ENCODE results near the gene RPS6KA5.
"Not testable (repeated sequence)": the region's sequence is repeated elsewhere in the genome, so short reads cannot be mapped to it uniquely, and the experiment has no call there.

RPS6KA5 gene

DNA sequence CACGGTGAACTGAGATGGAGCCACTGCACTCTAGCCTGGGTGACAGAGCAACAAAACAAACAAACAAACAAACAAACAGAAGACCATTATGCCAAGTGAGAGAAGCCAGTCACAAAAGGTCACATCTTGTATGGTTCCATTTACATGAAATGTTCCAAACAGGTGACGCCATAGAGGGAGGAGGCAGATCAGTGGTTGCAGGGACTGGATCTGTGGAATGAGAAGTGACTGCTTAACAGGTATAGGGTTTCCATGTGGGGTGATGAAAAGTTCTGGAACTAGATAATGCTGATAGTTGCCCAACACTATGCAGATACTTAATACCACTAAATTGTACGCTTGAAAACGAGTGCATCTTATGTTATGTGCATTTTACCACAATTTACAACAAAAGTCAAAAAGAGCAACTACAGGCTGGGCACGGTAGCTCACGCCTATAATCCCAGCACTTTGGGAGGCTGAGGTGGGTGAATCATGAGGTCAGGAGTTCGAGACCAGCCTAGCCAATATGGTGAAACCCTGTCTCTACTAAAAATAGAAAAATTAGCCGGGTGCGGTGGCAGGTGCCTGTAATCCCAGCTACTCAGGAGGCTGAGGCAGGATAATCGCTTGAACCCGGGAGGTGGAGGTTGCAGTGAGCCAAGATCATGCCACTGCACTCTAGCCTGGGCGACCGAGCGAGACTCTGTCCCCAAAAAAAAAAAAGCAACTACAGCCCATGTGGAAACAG is 33.5 kb upstream of the RPS6KA5 start:
- no CpG with 5 or more reads among the region's 14 CpGs for WGBS (ENCODE audit: extremely low coverage, insufficient coverage, insufficient read length)
- H3K36me3 ChIP-seq (ENCODE audit: control insufficient read depth in 1 of 2, insufficient read depth in 2 of 2, low read length in 2 of 2); H2BK5ac ChIP-seq (ENCODE audit: low read depth, low read length, poor library complexity); H3K79me1 ChIP-seq (ENCODE audit: low read length); H3K4me2 ChIP-seq (ENCODE audit: low read length); DNase-seq; H4K8ac ChIP-seq (ENCODE audit: low read depth, low read length); H3K79me2 ChIP-seq (ENCODE audit: control insufficient read depth, insufficient read depth, low read length, poor library complexity); H4K12ac ChIP-seq (ENCODE audit: low read depth, low read length); H3K9ac ChIP-seq (ENCODE audit: low read length); H3K4ac ChIP-seq (ENCODE audit: low read depth, low read length); H3K9me3 ChIP-seq (ENCODE audit: insufficient read depth, low read depth, low read length); H2BK120ac ChIP-seq (ENCODE audit: insufficient read depth, low read length, poor library complexity); H3K14ac ChIP-seq (ENCODE audit: low read length); H3K4me1 ChIP-seq (ENCODE audit: control insufficient read depth in 1 of 2, insufficient read depth in 2 of 2, low read length in 2 of 2); H3K23ac ChIP-seq (ENCODE audit: low read length); H2AFZ ChIP-seq (ENCODE audit: insufficient read depth, low read length, poor library complexity); H3K4me3 ChIP-seq (ENCODE audit: low read depth, low read length); H2BK12ac ChIP-seq (ENCODE audit: low read length); H3K18ac ChIP-seq (ENCODE audit: low read length); H3K27ac ChIP-seq (ENCODE audit: low read depth, low read length); H3K27me3 ChIP-seq (ENCODE audit: insufficient read depth, low read length); H2AK5ac ChIP-seq (ENCODE audit: low read length); H4K91ac ChIP-seq (ENCODE audit: low read depth, low read length): not testable (repeated sequence)

- Histone ChIP-seq H2AK5ac (ENCODE audit: low read length) (no peak overlapping the region), H3K36me3 (ENCODE audit: control insufficient read depth in 1 of 2, insufficient read depth in 2 of 2, low read length in 2 of 2) (no peaks in the 10 kb centered on the region), H3K4me1 (ENCODE audit: control insufficient read depth in 1 of 2, insufficient read depth in 2 of 2, low read length in 2 of 2) (peaks cover 0 to 8% of the 10 kb centered on the region in 2 experiments), H3K4me3 (ENCODE audit: low read depth, low read length) (no peak overlapping the region), H3K79me2 (ENCODE audit: control insufficient read depth, insufficient read depth, low read length, poor library complexity) (no peaks in the 10 kb centered on the region), H3K14ac (ENCODE audit: low read length) (no peak overlapping the region), H2BK5ac (ENCODE audit: low read depth, low read length, poor library complexity) (no peak overlapping the region), H3K27ac (ENCODE audit: low read depth, low read length) (no peak overlapping the region), H3K4ac (ENCODE audit: low read depth, low read length) (no peak overlapping the region), H2BK12ac (ENCODE audit: low read length) (no peak overlapping the region), H3K23ac (ENCODE audit: low read length) (no peak overlapping the region), H4K91ac (ENCODE audit: low read depth, low read length) (no peak overlapping the region), H4K12ac (ENCODE audit: low read depth, low read length) (no peak overlapping the region), H3K9ac (ENCODE audit: low read length) (no peak overlapping the region), H3K9me3 (ENCODE audit: insufficient read depth, low read depth, low read length) (no peaks in the 10 kb centered on the region), H2AFZ (ENCODE audit: insufficient read depth, low read length, poor library complexity) (no peak overlapping the region), H3K79me1 (ENCODE audit: low read length) (no peaks in the 10 kb centered on the region), H3K18ac (ENCODE audit: low read length) (no peak overlapping the region), H4K8ac (ENCODE audit: low read depth, low read length) (no peak overlapping the region), H2BK120ac (ENCODE audit: insufficient read depth, low read length, poor library complexity) (no peak overlapping the region), H3K27me3 (ENCODE audit: insufficient read depth, low read length) (no peaks in the 10 kb centered on the region), H3K4me2 (ENCODE audit: low read length) (no peak overlapping the region)
- WGBS (ENCODE audit: extremely low coverage, insufficient coverage, insufficient read length): no CpG with 5 or more reads among the region's 3 CpGs
- DNase-seq: no peak
Measured at GRCh38 chr14:91092073-91092472, 31.6 kb upstream of the RPS6KA5 start.

DNA sequence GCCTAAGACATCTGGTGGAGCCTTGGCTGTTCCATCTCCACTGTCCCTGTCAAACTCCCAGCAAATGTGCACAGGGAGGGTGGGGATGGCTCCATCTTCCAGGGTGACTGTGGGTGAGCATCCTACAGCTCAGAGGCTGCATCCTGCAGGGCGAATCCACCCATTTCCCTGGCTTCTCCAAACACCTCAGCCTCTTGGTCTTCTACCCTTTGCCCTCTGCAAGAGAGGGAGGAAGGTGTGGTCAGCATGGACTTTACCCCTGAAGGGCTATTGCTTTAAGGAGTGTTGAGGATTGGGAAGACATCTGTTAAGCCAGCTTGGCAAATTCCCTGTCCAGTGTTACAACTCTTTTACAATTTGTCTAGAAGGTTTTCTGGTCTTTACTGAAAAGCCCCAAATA is 30.3 kb upstream of the RPS6KA5 start:
- H2BK5ac ChIP-seq (ENCODE audit: low read depth, low read length, poor library complexity): no peak overlapping the region
- H3K18ac ChIP-seq (ENCODE audit: low read length): no peak overlapping the region
- no CpG with 5 or more reads among the region's 1 CpG for WGBS (ENCODE audit: extremely low coverage, insufficient coverage, insufficient read length)
- H4K8ac ChIP-seq (ENCODE audit: low read depth, low read length): no peak overlapping the region
- H3K27ac ChIP-seq (ENCODE audit: low read depth, low read length): no peak overlapping the region
- H2BK120ac ChIP-seq (ENCODE audit: insufficient read depth, low read length, poor library complexity): no peak overlapping the region
- no peak overlapping the region for H4K12ac ChIP-seq (ENCODE audit: low read depth, low read length)
- DNase-seq: no peak
- H2AFZ ChIP-seq (ENCODE audit: insufficient read depth, low read length, poor library complexity): no peak overlapping the region
- no peak overlapping the region for H2AK5ac ChIP-seq (ENCODE audit: low read length)
- no peak overlapping the region for H4K91ac ChIP-seq (ENCODE audit: low read depth, low read length)
- H3K9ac ChIP-seq (ENCODE audit: low read length): no peak overlapping the region
- no peak overlapping the region for H3K4ac ChIP-seq (ENCODE audit: low read depth, low read length)
- H3K36me3 ChIP-seq (ENCODE audit: control insufficient read depth in 1 of 2, insufficient read depth in 2 of 2, low read length in 2 of 2): no peaks in the 10 kb centered on the region
- no peaks in the 10 kb centered on the region for H3K9me3 ChIP-seq (ENCODE audit: insufficient read depth, low read depth, low read length)
- no peaks in the 10 kb centered on the region for H3K27me3 ChIP-seq (ENCODE audit: insufficient read depth, low read length)
- no peaks in the 10 kb centered on the region for H3K79me2 ChIP-seq (ENCODE audit: control insufficient read depth, insufficient read depth, low read length, poor library complexity)
- H3K14ac ChIP-seq (ENCODE audit: low read length): no peak overlapping the region
- H3K4me3 ChIP-seq (ENCODE audit: low read depth, low read length): no peak overlapping the region
- H2BK12ac ChIP-seq (ENCODE audit: low read length): no peak overlapping the region
- no peak overlapping the region for H3K4me2 ChIP-seq (ENCODE audit: low read length)
- H3K79me1 ChIP-seq (ENCODE audit: low read length): no peaks in the 10 kb centered on the region
- peaks cover 0 to 8% of the 10 kb centered on the region in 2 experiments for H3K4me1 ChIP-seq (ENCODE audit: control insufficient read depth in 1 of 2, insufficient read depth in 2 of 2, low read length in 2 of 2)
- H3K23ac ChIP-seq (ENCODE audit: low read length): no peak overlapping the region

- H3K4me1 ChIP-seq (ENCODE audit: control insufficient read depth in 1 of 2, insufficient read depth in 2 of 2, low read length in 2 of 2): peaks cover 0 to 8% of the 10 kb centered on the region in 2 experiments
- no peak overlapping the region for H3K27ac ChIP-seq (ENCODE audit: low read depth, low read length)
- no peak overlapping the region for H2AK5ac ChIP-seq (ENCODE audit: low read length)
- no peak overlapping the region for H4K12ac ChIP-seq (ENCODE audit: low read depth, low read length)
- H4K8ac ChIP-seq (ENCODE audit: low read depth, low read length): no peak overlapping the region
- no peak overlapping the region for H3K18ac ChIP-seq (ENCODE audit: low read length)
- H3K4ac ChIP-seq (ENCODE audit: low read depth, low read length): no peak overlapping the region
- no peaks in the 10 kb centered on the region for H3K36me3 ChIP-seq (ENCODE audit: control insufficient read depth in 1 of 2, insufficient read depth in 2 of 2, low read length in 2 of 2)
- no peak overlapping the region for H3K4me3 ChIP-seq (ENCODE audit: low read depth, low read length)
- H4K91ac ChIP-seq (ENCODE audit: low read depth, low read length): no peak overlapping the region
- H3K9me3 ChIP-seq (ENCODE audit: insufficient read depth, low read depth, low read length): no peaks in the 10 kb centered on the region
- no CpG with 5 or more reads among the region's 7 CpGs for WGBS (ENCODE audit: extremely low coverage, insufficient coverage, insufficient read length)
- no peak overlapping the region for H3K23ac ChIP-seq (ENCODE audit: low read length)
- no peak overlapping the region for H3K14ac ChIP-seq (ENCODE audit: low read length)
- H2BK5ac ChIP-seq (ENCODE audit: low read depth, low read length, poor library complexity): no peak overlapping the region
- no peak overlapping the region for H3K4me2 ChIP-seq (ENCODE audit: low read length)
- DNase-seq: no peak
- no peak overlapping the region for H2BK12ac ChIP-seq (ENCODE audit: low read length)
- no peaks in the 10 kb centered on the region for H3K79me1 ChIP-seq (ENCODE audit: low read length)
- no peak overlapping the region for H3K9ac ChIP-seq (ENCODE audit: low read length)
- H2AFZ ChIP-seq (ENCODE audit: insufficient read depth, low read length, poor library complexity): no peak overlapping the region
- H2BK120ac ChIP-seq (ENCODE audit: insufficient read depth, low read length, poor library complexity): no peak overlapping the region
- H3K79me2 ChIP-seq (ENCODE audit: control insufficient read depth, insufficient read depth, low read length, poor library complexity): no peaks in the 10 kb centered on the region
- H3K27me3 ChIP-seq (ENCODE audit: insufficient read depth, low read length): no peaks in the 10 kb centered on the region
Measured at GRCh38 chr14:91089958-91090535, 29.6 kb upstream of the RPS6KA5 start.
